Measurements from ENCODE around the gene ITPR3. TPM values are rescaled to one million over a fixed set of nuclear protein-coding genes. Genes with fewer than 3 reads are reported as not detected.

Gene ITPR3
- total RNA-seq, 1 experiment from 2014 or later = 24.4 TPM

GRCh38 chr6:33700391-33701050 is 79.4 kb downstream of the ITPR3 start:
- DNase-seq (ENCODE audit: low read depth) = peak; percentile 60

DNA sequence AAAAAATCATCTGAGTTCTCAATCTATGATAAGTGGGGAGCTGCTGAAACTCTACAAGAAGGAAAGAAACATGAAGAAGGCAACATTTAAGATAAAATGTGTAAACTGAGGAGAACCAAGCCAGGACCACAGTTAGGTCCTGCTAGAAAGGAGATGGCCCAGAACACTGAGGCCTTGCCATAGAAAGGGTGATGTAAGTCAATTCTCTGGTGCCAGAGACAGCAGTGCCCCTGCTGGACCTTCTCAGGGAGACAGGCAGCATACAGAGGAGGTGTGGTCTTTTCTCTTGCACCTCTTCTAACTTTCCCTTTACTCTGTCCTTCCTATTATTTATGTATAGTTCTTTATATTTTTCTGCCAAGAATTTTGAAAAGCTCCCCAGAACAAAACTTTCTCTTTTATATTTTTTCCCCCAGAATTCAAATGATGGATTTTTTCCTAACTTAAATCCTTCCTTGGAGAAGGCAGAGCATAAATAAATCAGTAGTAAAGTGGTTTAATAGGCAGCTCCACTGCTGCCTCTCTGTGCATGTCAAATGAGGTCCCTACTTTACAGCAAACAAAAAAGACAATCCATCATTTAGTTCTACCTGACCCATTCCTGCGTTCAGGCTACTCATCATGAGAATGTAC is 81.3 kb downstream of the ITPR3 start:
- peak; percentile 62 for DNase-seq (ENCODE audit: low read depth)

DNA sequence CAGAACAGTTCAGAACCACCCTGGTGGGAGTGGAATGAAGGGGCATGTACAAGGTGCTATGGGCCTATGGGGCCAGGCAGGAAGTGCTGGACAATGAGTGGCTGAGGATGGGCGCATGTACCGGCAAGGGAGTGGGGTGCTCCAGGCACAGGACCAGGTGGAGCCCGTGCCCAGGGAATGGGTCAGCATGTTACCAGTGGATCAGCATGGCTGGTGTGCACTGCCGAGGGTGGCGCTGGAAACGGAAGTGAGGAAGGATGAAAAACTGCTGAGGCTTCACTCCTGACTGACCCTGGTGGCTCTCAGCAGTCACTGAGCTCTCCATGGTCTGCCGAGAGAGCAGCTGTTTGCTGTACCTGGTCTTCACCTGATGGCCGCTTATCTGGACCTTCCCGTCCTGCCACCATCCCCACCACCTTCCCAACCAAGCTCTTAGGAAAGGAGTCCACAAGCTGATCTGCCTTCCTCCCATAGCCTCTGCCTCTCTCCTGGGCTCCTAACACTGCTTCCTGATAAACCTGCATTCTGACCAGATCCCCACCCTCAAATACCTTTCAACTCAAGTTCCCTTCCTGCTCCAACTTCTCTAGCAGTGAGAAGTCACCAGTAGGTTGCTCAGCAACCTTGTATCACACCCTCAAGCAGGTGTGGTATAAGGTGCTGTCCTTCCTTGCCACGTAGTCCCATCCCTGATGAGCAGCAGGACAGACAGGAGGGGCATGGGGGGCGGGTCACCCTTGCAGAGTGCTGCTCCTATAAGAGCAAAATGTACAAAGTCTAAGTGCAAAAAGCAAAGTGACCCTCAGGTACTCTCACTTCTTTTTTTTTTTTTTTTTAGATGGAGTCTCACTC is 83.3 kb downstream of the ITPR3 start:
- no peak for DNase-seq (ENCODE audit: low read depth)

- no peak for DNase-seq (ENCODE audit: low read depth)
Observed at GRCh38 chr6:33705268-33705885, 84.3 kb downstream of the ITPR3 start.

DNA sequence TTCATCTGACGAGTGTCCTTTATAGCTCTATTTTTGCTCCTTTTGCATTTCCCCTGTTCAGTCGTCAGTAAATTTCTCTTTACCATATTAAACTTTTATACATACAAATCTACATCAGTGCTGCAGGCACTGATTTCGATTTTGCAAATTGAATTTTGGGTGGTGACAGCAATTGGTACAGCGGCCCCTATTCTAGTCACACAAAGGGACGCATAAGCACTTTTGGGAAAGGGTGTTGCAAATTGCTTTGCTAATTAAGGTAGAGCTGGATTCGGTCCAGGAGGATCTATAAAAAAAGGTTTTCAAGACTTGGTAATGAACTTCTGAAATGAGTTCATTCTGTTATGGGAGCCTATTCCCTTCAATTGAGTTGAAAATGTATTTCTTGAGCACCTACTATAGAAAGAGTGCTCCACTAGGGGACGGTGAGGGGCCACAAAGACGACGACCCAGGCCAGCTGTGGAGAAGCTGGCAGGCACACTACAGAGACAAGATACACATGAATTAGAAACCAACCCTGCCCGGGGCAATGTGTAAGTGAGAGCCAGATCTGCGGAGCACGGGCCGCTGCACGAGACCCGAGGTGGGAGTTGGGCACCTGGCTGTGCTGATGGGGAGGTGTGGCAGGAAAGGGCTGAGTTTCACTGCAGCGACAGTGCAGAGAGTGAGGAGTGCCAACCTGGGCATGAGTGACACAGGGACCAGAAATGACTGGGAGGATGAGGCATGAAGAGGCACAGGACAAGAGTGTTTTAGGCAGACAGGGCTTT is 85.0 kb downstream of the ITPR3 start:
- DNase-seq (ENCODE audit: low read depth) = no peak

- no peak for DNase-seq (ENCODE audit: low read depth)
Observed at GRCh38 chr6:33707771-33708170, 86.6 kb downstream of the ITPR3 start.

GRCh38 chr6:33708516-33709204 is 87.5 kb downstream of the ITPR3 start:
- no peak for DNase-seq (ENCODE audit: low read depth)

DNA sequence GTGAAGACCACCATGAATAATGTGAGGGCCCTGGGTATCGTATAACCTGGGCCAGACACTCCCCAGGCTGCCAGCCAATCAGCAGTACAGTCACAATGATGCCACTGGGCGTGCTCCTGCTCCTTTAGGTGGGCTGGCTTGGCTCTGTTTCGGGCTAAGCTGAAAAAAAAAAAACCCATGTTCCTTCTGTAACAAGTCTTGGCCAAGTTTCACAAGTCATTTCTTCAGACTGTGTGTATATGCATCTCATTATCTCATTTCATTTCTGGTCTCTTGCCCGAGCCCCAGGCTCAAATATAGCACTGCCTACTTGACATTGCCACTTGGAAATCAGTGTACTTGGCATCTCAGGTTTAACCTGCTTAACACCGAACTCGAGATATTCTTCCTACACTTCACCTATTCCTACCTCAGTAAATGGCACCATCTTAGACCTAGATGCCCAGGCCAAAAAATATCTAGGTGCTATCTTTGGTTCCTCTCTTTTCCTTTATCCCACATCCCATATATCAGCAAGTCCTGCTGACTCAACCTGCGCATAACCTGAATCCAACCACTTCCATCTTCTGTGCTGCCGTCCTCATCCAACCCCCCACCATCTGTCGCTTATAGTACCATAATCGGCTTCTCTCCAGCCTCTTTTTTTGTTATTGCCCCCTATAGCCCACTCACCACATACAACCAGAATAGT is 88.6 kb downstream of the ITPR3 start:
- DNase-seq (ENCODE audit: low read depth) = no peak

GRCh38 chr6:33710296-33711121 is 89.4 kb downstream of the ITPR3 start:
- DNase-seq (ENCODE audit: low read depth) = no peak

GRCh38 chr6:33711140-33712129 is 90.3 kb downstream of the ITPR3 start, which contains the start of gene UQCC2:
TSS of gene UQCC2 (minus strand) at chr6:33711700. CDS start at chr6:33711686, 14 bp downstream.
- peak; percentile 94 for DNase-seq (ENCODE audit: low read depth)

GRCh38 chr6:33712914-33713313 is 91.8 kb downstream of the ITPR3 start:
- DNase-seq (ENCODE audit: low read depth) = no peak

GRCh38 chr6:33713786-33714185 is 92.7 kb downstream of the ITPR3 start:
- no peak for DNase-seq (ENCODE audit: low read depth)

GRCh38 chr6:33714385-33715040 is 93.4 kb downstream of the ITPR3 start:
- no peak for DNase-seq (ENCODE audit: low read depth)

DNA sequence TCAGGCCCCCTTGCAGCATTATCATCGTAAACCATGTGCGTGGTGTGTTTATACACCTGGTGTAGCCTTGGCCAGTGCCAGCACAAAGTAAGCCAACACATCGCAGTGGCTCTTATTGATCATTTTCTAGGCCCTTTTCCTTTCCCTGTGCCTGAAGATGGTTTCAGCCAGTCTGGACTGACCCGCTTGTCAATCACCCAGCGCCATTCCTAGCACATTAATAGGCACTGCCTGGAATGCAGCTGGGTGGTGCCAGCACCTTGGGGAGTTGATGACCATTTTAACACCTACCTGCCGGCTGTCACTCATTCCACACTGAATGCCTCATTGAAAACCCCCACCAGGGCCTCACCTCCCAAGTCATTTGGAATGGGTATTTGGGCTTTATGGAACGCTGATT is 95.3 kb downstream of the ITPR3 start:
- no peak for DNase-seq (ENCODE audit: low read depth)

GRCh38 chr6:33716890-33717632 is 95.9 kb downstream of the ITPR3 start:
- no peak for DNase-seq (ENCODE audit: low read depth)

GRCh38 chr6:33717934-33718455 is 96.9 kb downstream of the ITPR3 start:
- no peak for DNase-seq (ENCODE audit: low read depth)
